Liver (tissue), 3 donors: ENCODE measurements around the gene RBMS3.

Source experiments
- FOXA1 ChIP-seq: IDR thresholded peaks from 2 replicates; pipeline ENCODE4 v1.6.1; 2016; ENCODE audit warnings: antibody characterized with exemption
- GABPA ChIP-seq, 2 donors: IDR thresholded peaks in 1 of 2; conservative IDR thresholded peaks in 1 of 2; 2 replicates each; pipeline ENCODE4 v1.6.1; 2016; ENCODE audit warnings: antibody characterized with exemption in 2 of 2, mild to moderate bottlenecking in 1 of 2, moderate library complexity in 1 of 2
- HNF4A ChIP-seq, 2 donors: conservative IDR thresholded peaks; 2 replicates each; pipeline ENCODE4 v1.6.1; 2016; ENCODE audit warnings: antibody characterized with exemption in 2 of 2, mild to moderate bottlenecking in 2 of 2
- JUND ChIP-seq, 2 donors: IDR thresholded peaks; 2 replicates each; pipeline ENCODE4 v1.6.1; 2016; ENCODE audit warnings: antibody characterized with exemption in 2 of 2
- NR2F2 ChIP-seq: IDR thresholded peaks from 2 replicates; pipeline ENCODE4 v1.6.1; 2016; ENCODE audit warnings: antibody characterized with exemption
- RAD21 ChIP-seq, 2 donors: IDR thresholded peaks; 2 replicates each; pipeline ENCODE4 v1.6.1; 2016; ENCODE audit warnings: antibody characterized with exemption in 2 of 2, mild to moderate bottlenecking in 2 of 2
- SP1 ChIP-seq: IDR thresholded peaks from 2 replicates; pipeline ENCODE4 v1.6.1; 2018; ENCODE audit warnings: antibody characterized with exemption, mild to moderate bottlenecking
- TAF1 ChIP-seq: conservative IDR thresholded peaks from 2 replicates; pipeline ENCODE4 v1.6.1; 2016; ENCODE audit warnings: antibody characterized with exemption, mild to moderate bottlenecking
- YY1 ChIP-seq: IDR thresholded peaks from 2 replicates; pipeline ENCODE4 v1.6.1; 2016; ENCODE audit warnings: antibody characterized with exemption, mild to moderate bottlenecking
- TF ChIP-seq, protein P1 (sequence below): fragments of 150-350 bp; IDR thresholded peaks from 2 replicates; pipeline ENCODE4 v1.5.1; 2017; ENCODE audit warnings: improper control_type of control experiment, low read depth, low read length; ENCODE audit not compliant: missing input control
- TF ChIP-seq, protein P2 (sequence below): IDR thresholded peaks from 2 replicates; pipeline ENCODE4 v1.6.1; 2016; ENCODE audit warnings: antibody characterized with exemption
- TF ChIP-seq, protein P3 (sequence below): IDR thresholded peaks from 2 replicates; pipeline ENCODE4 v1.6.1; 2016; ENCODE audit warnings: antibody characterized with exemption
- TF ChIP-seq, protein P4 (sequence below): IDR thresholded peaks from 2 replicates; pipeline ENCODE4 v1.6.1; 2016; ENCODE audit warnings: antibody characterized with exemption, mild to moderate bottlenecking
- TF ChIP-seq, protein P5 (sequence below): IDR thresholded peaks from 2 replicates; pipeline ENCODE4 v1.6.1; 2016; ENCODE audit warnings: antibody characterized with exemption
- donor health status: healthy.
- donor health status: healthy.

DNA sequence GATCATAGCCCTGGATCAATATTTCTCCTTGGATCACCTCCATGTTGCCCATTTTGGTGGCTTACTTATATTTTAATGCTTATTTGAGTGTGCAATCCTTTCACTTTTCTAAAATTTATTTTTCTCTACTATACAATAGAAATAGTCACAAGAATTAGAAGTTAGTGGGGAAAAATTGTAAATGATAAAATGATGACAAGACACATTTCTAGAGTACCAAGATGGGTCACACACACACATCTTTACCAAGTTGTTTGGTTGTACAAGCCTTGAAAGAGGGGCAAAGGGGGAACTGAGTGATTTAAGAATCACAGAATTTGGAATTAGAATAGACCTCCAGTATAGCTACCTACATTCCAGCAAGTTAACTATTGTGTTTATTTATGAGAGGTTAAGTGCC is 545.8 kb downstream of the RBMS3 start:
- TF ChIP-seq, protein P1, sequence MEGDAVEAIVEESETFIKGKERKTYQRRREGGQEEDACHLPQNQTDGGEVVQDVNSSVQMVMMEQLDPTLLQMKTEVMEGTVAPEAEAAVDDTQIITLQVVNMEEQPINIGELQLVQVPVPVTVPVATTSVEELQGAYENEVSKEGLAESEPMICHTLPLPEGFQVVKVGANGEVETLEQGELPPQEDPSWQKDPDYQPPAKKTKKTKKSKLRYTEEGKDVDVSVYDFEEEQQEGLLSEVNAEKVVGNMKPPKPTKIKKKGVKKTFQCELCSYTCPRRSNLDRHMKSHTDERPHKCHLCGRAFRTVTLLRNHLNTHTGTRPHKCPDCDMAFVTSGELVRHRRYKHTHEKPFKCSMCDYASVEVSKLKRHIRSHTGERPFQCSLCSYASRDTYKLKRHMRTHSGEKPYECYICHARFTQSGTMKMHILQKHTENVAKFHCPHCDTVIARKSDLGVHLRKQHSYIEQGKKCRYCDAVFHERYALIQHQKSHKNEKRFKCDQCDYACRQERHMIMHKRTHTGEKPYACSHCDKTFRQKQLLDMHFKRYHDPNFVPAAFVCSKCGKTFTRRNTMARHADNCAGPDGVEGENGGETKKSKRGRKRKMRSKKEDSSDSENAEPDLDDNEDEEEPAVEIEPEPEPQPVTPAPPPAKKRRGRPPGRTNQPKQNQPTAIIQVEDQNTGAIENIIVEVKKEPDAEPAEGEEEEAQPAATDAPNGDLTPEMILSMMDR, result no peak
- TF ChIP-seq SP1 (no peak), TAF1 (no peak), NR2F2 (no peak), RAD21 (IDR thresholded peaks at IDR 0.05) (no peak), HNF4A (conservative IDR thresholded peaks at IDR 0.05) (no peak), JUND (IDR thresholded peaks at IDR 0.05) (no peak), GABPA (IDR thresholded peaks at IDR 0.05 in 1 of 2, conservative IDR thresholded peaks at IDR 0.05 in 1 of 2) (no peak), YY1 (no peak), FOXA1 (no peak)
- TF ChIP-seq, protein P2, sequence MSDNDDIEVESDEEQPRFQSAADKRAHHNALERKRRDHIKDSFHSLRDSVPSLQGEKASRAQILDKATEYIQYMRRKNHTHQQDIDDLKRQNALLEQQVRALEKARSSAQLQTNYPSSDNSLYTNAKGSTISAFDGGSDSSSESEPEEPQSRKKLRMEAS, result no peak
- TF ChIP-seq, protein P3, sequence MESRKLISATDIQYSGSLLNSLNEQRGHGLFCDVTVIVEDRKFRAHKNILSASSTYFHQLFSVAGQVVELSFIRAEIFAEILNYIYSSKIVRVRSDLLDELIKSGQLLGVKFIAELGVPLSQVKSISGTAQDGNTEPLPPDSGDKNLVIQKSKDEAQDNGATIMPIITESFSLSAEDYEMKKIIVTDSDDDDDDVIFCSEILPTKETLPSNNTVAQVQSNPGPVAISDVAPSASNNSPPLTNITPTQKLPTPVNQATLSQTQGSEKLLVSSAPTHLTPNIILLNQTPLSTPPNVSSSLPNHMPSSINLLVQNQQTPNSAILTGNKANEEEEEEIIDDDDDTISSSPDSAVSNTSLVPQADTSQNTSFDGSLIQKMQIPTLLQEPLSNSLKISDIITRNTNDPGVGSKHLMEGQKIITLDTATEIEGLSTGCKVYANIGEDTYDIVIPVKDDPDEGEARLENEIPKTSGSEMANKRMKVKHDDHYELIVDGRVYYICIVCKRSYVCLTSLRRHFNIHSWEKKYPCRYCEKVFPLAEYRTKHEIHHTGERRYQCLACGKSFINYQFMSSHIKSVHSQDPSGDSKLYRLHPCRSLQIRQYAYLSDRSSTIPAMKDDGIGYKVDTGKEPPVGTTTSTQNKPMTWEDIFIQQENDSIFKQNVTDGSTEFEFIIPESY, result no peak
- TF ChIP-seq, protein P4, sequence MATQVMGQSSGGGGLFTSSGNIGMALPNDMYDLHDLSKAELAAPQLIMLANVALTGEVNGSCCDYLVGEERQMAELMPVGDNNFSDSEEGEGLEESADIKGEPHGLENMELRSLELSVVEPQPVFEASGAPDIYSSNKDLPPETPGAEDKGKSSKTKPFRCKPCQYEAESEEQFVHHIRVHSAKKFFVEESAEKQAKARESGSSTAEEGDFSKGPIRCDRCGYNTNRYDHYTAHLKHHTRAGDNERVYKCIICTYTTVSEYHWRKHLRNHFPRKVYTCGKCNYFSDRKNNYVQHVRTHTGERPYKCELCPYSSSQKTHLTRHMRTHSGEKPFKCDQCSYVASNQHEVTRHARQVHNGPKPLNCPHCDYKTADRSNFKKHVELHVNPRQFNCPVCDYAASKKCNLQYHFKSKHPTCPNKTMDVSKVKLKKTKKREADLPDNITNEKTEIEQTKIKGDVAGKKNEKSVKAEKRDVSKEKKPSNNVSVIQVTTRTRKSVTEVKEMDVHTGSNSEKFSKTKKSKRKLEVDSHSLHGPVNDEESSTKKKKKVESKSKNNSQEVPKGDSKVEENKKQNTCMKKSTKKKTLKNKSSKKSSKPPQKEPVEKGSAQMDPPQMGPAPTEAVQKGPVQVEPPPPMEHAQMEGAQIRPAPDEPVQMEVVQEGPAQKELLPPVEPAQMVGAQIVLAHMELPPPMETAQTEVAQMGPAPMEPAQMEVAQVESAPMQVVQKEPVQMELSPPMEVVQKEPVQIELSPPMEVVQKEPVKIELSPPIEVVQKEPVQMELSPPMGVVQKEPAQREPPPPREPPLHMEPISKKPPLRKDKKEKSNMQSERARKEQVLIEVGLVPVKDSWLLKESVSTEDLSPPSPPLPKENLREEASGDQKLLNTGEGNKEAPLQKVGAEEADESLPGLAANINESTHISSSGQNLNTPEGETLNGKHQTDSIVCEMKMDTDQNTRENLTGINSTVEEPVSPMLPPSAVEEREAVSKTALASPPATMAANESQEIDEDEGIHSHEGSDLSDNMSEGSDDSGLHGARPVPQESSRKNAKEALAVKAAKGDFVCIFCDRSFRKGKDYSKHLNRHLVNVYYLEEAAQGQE, result no peak
- TF ChIP-seq, protein P5, sequence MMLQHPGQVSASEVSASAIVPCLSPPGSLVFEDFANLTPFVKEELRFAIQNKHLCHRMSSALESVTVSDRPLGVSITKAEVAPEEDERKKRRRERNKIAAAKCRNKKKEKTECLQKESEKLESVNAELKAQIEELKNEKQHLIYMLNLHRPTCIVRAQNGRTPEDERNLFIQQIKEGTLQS, result no peak
